Osteocyte (in vitro differentiated cells): ENCODE measurements around the gene KREMEN2. TPM values are rescaled to one million over a fixed set of nuclear protein-coding genes. Genes with fewer than 3 reads are reported as not detected.
"Not testable (repeated sequence)": the region's sequence is repeated elsewhere in the genome, so short reads cannot be mapped to it uniquely, and the experiment has no call there.

Source experiments
- DNase-seq: peaks from one replicate; pipeline ENCODE4 v3.0.0; 2021; ENCODE audit warnings: mixed read lengths; ENCODE audit not compliant: unreplicated experiment; ENCODE audit errors: extremely low spot score
- H3K27ac Mint-ChIP-seq: one replicate; pipeline ENCODE4 v1.8.0; 2021; ENCODE audit warnings: mild to moderate bottlenecking, mixed read lengths; ENCODE audit not compliant: unreplicated experiment
- H3K27me3 Mint-ChIP-seq: one replicate; pipeline ENCODE4 v1.8.0; 2021; ENCODE audit warnings: mixed read lengths; ENCODE audit not compliant: unreplicated experiment
- H3K36me3 Mint-ChIP-seq: one replicate; pipeline ENCODE4 v1.8.0; 2021; ENCODE audit warnings: mixed read lengths; ENCODE audit not compliant: unreplicated experiment
- H3K4me1 Mint-ChIP-seq: one replicate; pipeline ENCODE4 v1.8.0; 2021; ENCODE audit warnings: mixed read lengths; ENCODE audit not compliant: unreplicated experiment
- H3K4me3 Mint-ChIP-seq: one replicate; pipeline ENCODE4 v1.8.0; 2021; ENCODE audit warnings: mild to moderate bottlenecking, moderate library complexity, mixed read lengths; ENCODE audit not compliant: unreplicated experiment
- H3K9me3 Mint-ChIP-seq: one replicate; pipeline ENCODE4 v1.8.0; 2021; ENCODE audit warnings: mixed read lengths; ENCODE audit not compliant: unreplicated experiment
- CTCF ChIP-seq: fragments of 200-600 bp; sonication (generic); IDR thresholded peaks from 2 replicates; pipeline ENCODE4 v1.5.0; 2021; ENCODE audit warnings: antibody characterized with exemption, mild to moderate bottlenecking, moderate library complexity
- total RNA-seq: library from RNA; stranded (reverse); gene quantifications from 2 replicates; pipeline ENCODE4 v1.2.1, GENCODE V29; 2021

The KREMEN2 gene
- total RNA-seq, 1 donor from 2014 or later: not detected

- Mint-ChIP-seq H3K27ac (no peak overlapping the region), H3K4me3 (no peak overlapping the region), H3K4me1 (peaks cover 4% of the 10 kb centered on the region), H3K9me3 (no peaks in the 10 kb centered on the region), H3K27me3 (no peaks in the 10 kb centered on the region), H3K36me3 (peaks cover 4% of the 10 kb centered on the region)
- no peak for TF ChIP-seq CTCF
- no peak for DNase-seq
Measured at GRCh38 chr16:2928796-2929195, 35.3 kb upstream of the KREMEN2 start.

DNA sequence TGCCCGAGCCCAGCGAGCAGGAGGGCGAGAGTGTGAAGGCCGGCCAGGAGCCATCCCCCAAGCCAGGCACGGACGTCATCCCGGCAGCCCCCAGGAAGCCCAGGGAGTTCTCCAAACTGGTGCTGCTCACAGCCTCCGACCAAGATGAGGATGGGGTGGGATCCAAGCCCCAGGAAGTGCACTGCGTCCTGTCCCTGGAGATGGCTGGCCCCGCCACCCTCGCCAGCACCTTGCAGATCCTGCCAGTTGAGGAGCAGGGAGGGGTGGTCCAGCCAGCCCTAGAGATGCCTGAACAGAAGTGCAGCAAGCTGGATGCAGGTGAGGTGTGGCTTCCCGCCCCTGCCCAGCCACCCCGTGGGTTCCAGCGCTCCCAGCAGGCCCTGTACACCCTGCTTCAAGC, 34.4 kb upstream of the KREMEN2 start:
- Mint-ChIP-seq H3K27me3 (no peaks in the 10 kb centered on the region), H3K9me3 (no peaks in the 10 kb centered on the region), H3K27ac (no peak overlapping the region), H3K4me1 (peaks cover 4% of the 10 kb centered on the region), H3K36me3 (peaks cover 8% of the 10 kb centered on the region), H3K4me3 (no peak overlapping the region)
- DNase-seq: no peak
- no peak for TF ChIP-seq CTCF

- DNase-seq: no peak
- Mint-ChIP-seq H3K27me3 (no peaks in the 10 kb centered on the region), H3K4me1 (peaks cover 4% of the 10 kb centered on the region), H3K27ac (no peak overlapping the region), H3K36me3 (peaks cover 10% of the 10 kb centered on the region), H3K9me3 (no peaks in the 10 kb centered on the region), H3K4me3 (no peak overlapping the region)
- TF ChIP-seq CTCF: no peak
Measured at GRCh38 chr16:2930236-2930635, 33.8 kb upstream of the KREMEN2 start.

DNA sequence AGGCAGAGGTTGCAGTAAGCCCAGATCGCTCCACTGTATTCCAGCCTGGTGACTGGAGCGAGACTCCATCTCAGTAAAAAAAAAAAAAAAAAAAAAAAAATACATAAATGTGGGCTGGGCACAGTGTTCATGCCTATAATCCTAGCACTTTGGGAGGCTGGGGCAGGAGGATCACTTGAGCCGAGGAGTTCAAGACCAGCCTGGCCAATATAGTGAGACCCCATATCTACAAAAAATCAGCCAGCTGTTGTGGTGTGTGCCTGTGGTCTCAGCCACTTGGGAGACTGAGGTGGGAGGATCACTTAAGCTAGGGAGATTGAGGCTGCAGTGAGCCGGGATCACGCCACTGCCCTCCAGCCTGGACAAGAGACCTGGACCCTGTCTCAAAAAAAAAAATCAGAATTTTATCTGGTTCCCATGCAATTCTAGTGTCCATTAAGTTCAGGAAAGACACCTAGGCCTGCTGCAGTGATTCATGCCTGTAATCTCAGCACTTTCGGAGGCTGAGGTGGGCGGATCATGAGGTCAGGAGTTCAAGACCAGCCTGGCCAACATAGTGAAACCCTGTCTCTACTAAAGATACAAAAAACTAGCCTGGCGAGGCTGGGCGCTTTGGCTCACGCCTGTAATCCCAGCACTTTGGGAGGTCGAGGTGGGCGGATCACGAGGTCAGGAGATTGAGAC, 32.7 kb upstream of the KREMEN2 start:
- not testable (repeated sequence) for H3K4me1 Mint-ChIP-seq, DNase-seq, H3K27ac Mint-ChIP-seq, H3K27me3 Mint-ChIP-seq, H3K4me3 Mint-ChIP-seq, H3K9me3 Mint-ChIP-seq
- H3K36me3 Mint-ChIP-seq: peaks cover 15% of the 10 kb centered on the region

DNA sequence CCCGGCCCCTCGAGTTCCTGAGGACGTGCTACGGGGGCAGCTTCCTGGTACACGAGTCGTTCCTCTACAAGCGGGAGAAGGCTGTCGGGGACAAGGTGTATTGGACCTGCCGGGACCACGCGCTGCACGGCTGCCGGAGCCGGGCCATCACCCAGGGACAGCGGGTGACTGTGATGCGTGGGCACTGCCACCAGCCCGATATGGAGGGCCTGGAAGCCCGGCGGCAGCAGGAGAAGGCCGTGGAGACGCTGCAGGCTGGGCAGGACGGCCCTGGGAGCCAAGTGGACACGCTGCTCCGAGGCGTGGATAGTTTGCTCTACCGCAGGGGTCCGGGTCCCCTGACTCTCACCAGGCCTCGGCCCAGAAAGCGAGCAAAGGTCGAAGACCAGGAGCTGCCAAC, 30.9 kb upstream of the KREMEN2 start:
- Mint-ChIP-seq H3K4me3 (no peak overlapping the region), H3K27me3 (no peaks in the 10 kb centered on the region), H3K27ac (no peak overlapping the region), H3K4me1 (no peaks in the 10 kb centered on the region), H3K36me3 (peaks cover 17% of the 10 kb centered on the region), H3K9me3 (no peaks in the 10 kb centered on the region)
- DNase-seq: no peak
- TF ChIP-seq CTCF: no peak
